SK-N-SH (cell line): Measurements from ENCODE around the gene PLET1. TPM values are rescaled to one million over a fixed set of nuclear protein-coding genes. Genes with fewer than 3 reads are reported as not detected.
A peak's percentile ranks its signal among the peaks of the same experiment; 100 is the strongest.

ENCODE experiments used
- CTCF ChIA-PET: fragments of 300-600, 350-600 bp; formaldehyde crosslinking; extraction: SDS; loops from one replicate; lab custom pipeline; 2021; lab: Yijun Ruan, JAX
- POLR2A ChIA-PET: fragments of 350-600 bp; sonication (Branson Sonifier 250); formaldehyde crosslinking; extraction: SDS; loops from one replicate; lab custom pipeline; 2020; ENCODE audit warnings: antibody characterized with exemption, inconsistent platforms; lab: Yijun Ruan, JAX
- DNase-seq: peaks from one replicate; pipeline ENCODE4 v3.0.0; 2012
- H2AFZ ChIP-seq: fragments of 200-600 bp; sonication (generic); 2 replicates; pipeline ENCODE4 v1.8.1; 2016; ENCODE audit warnings: antibody characterized with exemption, mild to moderate bottlenecking, low read depth
- H3F3A ChIP-seq: fragments of 200-600 bp; sonication (generic); replicated peaks from 2 replicates; pipeline ENCODE3; 2016; ENCODE audit warnings: antibody characterized with exemption, mild to moderate bottlenecking; ENCODE audit not compliant: insufficient read depth
- H3K27ac ChIP-seq, 2 experiments: fragments of 200-500 bp in 1 of 2; fragments of 200-600 bp in 1 of 2; sonication (Bioruptor generic) in 1 of 2; sonication (generic), shearing (Covaris generic) in 1 of 2; 2 replicates each; pipeline versions ENCODE4 v1.5.1 to v1.6.1; 2014 to 2016; ENCODE audit warnings: low read depth in 2 of 2, inconsistent platforms in 1 of 2, low read length in 1 of 2, mild to moderate bottlenecking in 1 of 2, mixed read lengths in 1 of 2
- H3K27me3 ChIP-seq: fragments of 200-600 bp; sonication (generic), shearing (Covaris generic); 2 replicates; pipeline ENCODE4 v1.6.1; 2016; ENCODE audit warnings: mixed run types; ENCODE audit not compliant: insufficient read depth
- H3K36me3 ChIP-seq, 2 experiments: fragments of 200-500 bp in 1 of 2; fragments of 200-600 bp in 1 of 2; sonication (Bioruptor generic) in 1 of 2; sonication (generic) in 1 of 2; replicated peaks in 1 of 2; 2 replicates each; pipeline versions ENCODE3 to v1.5.1; 2014 to 2016; ENCODE audit warnings: low read length in 1 of 2, mild to moderate bottlenecking in 1 of 2; ENCODE audit not compliant: insufficient read depth in 2 of 2, control insufficient read depth in 1 of 2
- H3K4me1 ChIP-seq, 2 experiments: fragments of 200-500 bp in 1 of 2; fragments of 200-600 bp in 1 of 2; sonication (Bioruptor generic) in 1 of 2; sonication (generic), shearing (Covaris generic) in 1 of 2; 2 replicates each; pipeline versions ENCODE4 v1.5.1 to v1.6.1; 2014 to 2016; ENCODE audit warnings: low read depth in 1 of 2, low read length in 1 of 2, mixed run types in 1 of 2; ENCODE audit not compliant: insufficient read depth in 2 of 2, control insufficient read depth in 1 of 2
- H3K4me2 ChIP-seq: fragments of 200-600 bp; sonication (generic), shearing (Covaris generic); 2 replicates; pipeline ENCODE4 v1.6.1; 2017; ENCODE audit warnings: mixed run types
- H3K4me3 ChIP-seq, 2 experiments: fragments of 200-500 bp in 1 of 2; fragments of 200-600 bp in 1 of 2; sonication (Bioruptor generic) in 1 of 2; sonication (generic), shearing (Covaris generic) in 1 of 2; 2 replicates each; pipeline versions ENCODE4 v1.5.1 to v1.8.1; 2014 to 2016; ENCODE audit warnings: low read depth in 2 of 2, inconsistent platforms in 1 of 2, low read length in 1 of 2, mild to moderate bottlenecking in 1 of 2, mixed read lengths in 1 of 2, moderate library complexity in 1 of 2
- H3K79me2 ChIP-seq: fragments of 200-600 bp; sonication (generic); 2 replicates; pipeline ENCODE4 v1.8.1; 2017; ENCODE audit warnings: mild to moderate bottlenecking; ENCODE audit not compliant: insufficient read depth
- H3K9ac ChIP-seq: fragments of 200-600 bp; sonication (generic); 2 replicates; pipeline ENCODE4 v1.6.1; 2017; ENCODE audit warnings: mixed run types
- H3K9me2 ChIP-seq: fragments of 200-600 bp; sonication (generic); 2 replicates; pipeline ENCODE4 v1.6.1; 2017; ENCODE audit warnings: mixed run types
- H3K9me3 ChIP-seq: fragments of 200-600 bp; sonication (generic); 2 replicates; pipeline ENCODE4 v1.6.1; 2017; ENCODE audit warnings: mixed run types, mild to moderate bottlenecking, moderate library complexity
- H4K20me1 ChIP-seq: fragments of 200-600 bp; sonication (generic); 2 replicates; pipeline ENCODE4 v1.6.1; 2017; ENCODE audit warnings: mild to moderate bottlenecking, mixed run types; ENCODE audit not compliant: insufficient read depth
- CHD2 ChIP-seq: fragments of 150-350 bp; IDR thresholded peaks from 2 replicates; pipeline ENCODE4 v1.6.1; 2018; ENCODE audit warnings: low read length; ENCODE audit not compliant: partially characterized antibody
- ELF1 ChIP-seq: IDR thresholded peaks from 2 replicates; pipeline ENCODE4 v1.4.0; 2012
- EP300 ChIP-seq, 2 experiments: IDR thresholded peaks; 2 replicates each; pipeline versions ENCODE4 v1.4.0 to v1.6.1; 2012; ENCODE audit warnings: borderline replicate concordance in 1 of 2, low read depth in 1 of 2, low read length in 1 of 2
- FOSL2 ChIP-seq: IDR thresholded peaks from 2 replicates; pipeline ENCODE4 v1.4.0; 2012; ENCODE audit warnings: low read depth, mild to moderate bottlenecking, moderate library complexity, borderline replicate concordance
- FOXM1 ChIP-seq: IDR thresholded peaks from 2 replicates; pipeline ENCODE4 v1.4.0; 2012; ENCODE audit warnings: low read depth, mild to moderate bottlenecking
- GABPA ChIP-seq: IDR thresholded peaks from 2 replicates; pipeline ENCODE4 v1.4.0; 2012; ENCODE audit warnings: low read depth, mild to moderate bottlenecking
- MXI1 ChIP-seq: IDR thresholded peaks from 2 replicates; pipeline ENCODE4 v1.6.1; 2012; ENCODE audit warnings: mild to moderate bottlenecking, low read depth, low read length, improper control_type of control experiment
- NFIC ChIP-seq: IDR thresholded peaks from 2 replicates; pipeline ENCODE4 v1.4.0; 2012; ENCODE audit warnings: borderline replicate concordance
- NRF1 ChIP-seq: IDR thresholded peaks from 2 replicates; pipeline ENCODE4 v1.6.1; 2012; ENCODE audit warnings: low read depth, mild to moderate bottlenecking, low read length
- RCOR1 ChIP-seq: fragments of 150-350 bp; IDR thresholded peaks from 2 replicates; pipeline ENCODE4 v1.6.1; 2017; ENCODE audit warnings: antibody characterized with exemption, low read length
- SIN3A ChIP-seq: IDR thresholded peaks from 2 replicates; pipeline ENCODE4 v1.6.1; 2012; ENCODE audit warnings: low read depth, mild to moderate bottlenecking, low read length, moderate library complexity, borderline replicate concordance
- SMC3 ChIP-seq: IDR thresholded peaks from 2 replicates; pipeline ENCODE4 v1.6.1; 2012; ENCODE audit warnings: low read depth, low read length, improper control_type of control experiment
- TAF1 ChIP-seq: IDR thresholded peaks from 2 replicates; pipeline ENCODE4 v1.6.1; 2012; ENCODE audit warnings: low read depth, mild to moderate bottlenecking, low read length, moderate library complexity, borderline replicate concordance
- TCF12 ChIP-seq: IDR thresholded peaks from 2 replicates; pipeline ENCODE4 v1.4.0; 2012
- WGBS: methylation state at CpG from one replicate; pipeline ENCODE4 v1.1.6; 2017; ENCODE audit warnings: low lambda C conversion rate; 5-methylcytosine and 5-hydroxymethylcytosine counted together
- polyA plus RNA-seq, 3 experiments: library from polyadenylated mRNA; depleted of rRNA; stranded (reverse); fragments of >200 nt; gene quantifications; 2 replicates each; pipeline ENCODE4 v1.2.3, GENCODE V29; 2012
- TF ChIP-seq, protein P1 (sequence below): IDR thresholded peaks from 2 replicates; pipeline ENCODE4; 2012
- TF ChIP-seq, protein P2 (sequence below): fragments of 150-350 bp; IDR thresholded peaks from 2 replicates; pipeline ENCODE4 v1.6.1; 2017; ENCODE audit warnings: antibody characterized with exemption, low read length, low read depth, borderline replicate concordance
- TF ChIP-seq, protein P3 (sequence below): IDR thresholded peaks from 2 replicates; pipeline ENCODE4 v1.4.0; 2012; ENCODE audit warnings: low read depth, borderline replicate concordance
- TF ChIP-seq, protein P4 (sequence below): fragments of 200-600 bp; sonication (generic); IDR thresholded peaks from 2 replicates; pipeline ENCODE4 v1.6.1; 2017; ENCODE audit warnings: antibody characterized with exemption, mild to moderate bottlenecking, moderate library complexity
- TF ChIP-seq, protein P5 (sequence below): fragments of 150-350 bp; IDR thresholded peaks from 2 replicates; pipeline ENCODE4 v1.6.1; 2016; ENCODE audit warnings: mild to moderate bottlenecking, low read depth, low read length

Gene PLET1
- polyA plus RNA-seq, 1 of the 3 experiments (the other 2 are of a cell fraction), result not detected

DNA sequence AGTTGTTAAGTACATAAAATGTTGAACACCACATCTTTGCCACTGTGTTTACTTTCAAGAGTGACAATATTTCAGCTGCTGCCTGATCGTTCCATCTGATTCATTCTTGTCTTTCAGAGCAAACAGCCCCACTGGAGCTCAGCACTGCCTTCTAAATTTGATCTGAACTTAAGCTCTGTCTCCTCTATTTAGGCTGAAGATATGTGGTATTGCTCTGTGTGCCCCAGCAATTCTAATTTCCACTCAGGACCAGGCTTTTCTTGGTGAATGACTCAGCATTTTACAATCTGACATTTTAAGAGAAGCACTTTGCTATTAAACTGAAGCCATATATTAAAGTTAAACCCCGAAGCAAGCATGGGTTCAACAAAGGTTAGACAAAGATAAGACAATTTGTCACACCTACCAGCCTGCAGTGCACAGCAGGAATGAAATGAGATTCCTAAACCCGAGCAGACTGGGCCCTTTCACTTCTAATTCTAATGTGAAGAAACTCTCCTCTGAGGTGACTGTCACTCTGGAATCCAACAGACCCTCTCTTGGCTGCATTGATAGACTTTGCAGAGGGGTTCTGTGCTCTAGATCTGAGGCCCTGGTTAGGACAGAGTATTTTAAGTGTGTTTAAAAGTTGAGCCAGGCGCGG lies 41.7 kb upstream of the PLET1 start:
- H3K79me2 ChIP-seq, result no peaks in the 10 kb centered on the region
- no peaks in the 10 kb centered on the region for H4K20me1 ChIP-seq
- peak overlapping the region; percentile 55; the same call in 1 of the 2 replicates for H2AFZ ChIP-seq
- WGBS, result 59% methylated on average over 5 of the region's 5 CpGs
- H3K9ac ChIP-seq, result no peak overlapping the region
- peaks cover 7% of the 10 kb centered on the region for H3F3A ChIP-seq
- H3K4me3 ChIP-seq, result no peak overlapping the region
- H3K9me3 ChIP-seq, result no peaks in the 10 kb centered on the region
- peaks cover 0 to 30% of the 10 kb centered on the region in 2 experiments for H3K4me1 ChIP-seq
- H3K36me3 ChIP-seq, result no peaks in the 10 kb centered on the region
- CTCF ChIA-PET, result no interaction called here
- H3K27ac ChIP-seq, result peak overlapping the region; percentile 30 to 58; a peak in 3 of 4 replicates
- H3K4me2 ChIP-seq, result peak overlapping the region; percentile 14; the same call in 1 of the 2 replicates
- no peaks in the 10 kb centered on the region for H3K27me3 ChIP-seq
- no peak for DNase-seq
- no peaks in the 10 kb centered on the region for H3K9me2 ChIP-seq
- POLR2A ChIA-PET, result no interaction called here
- TF ChIP-seq MXI1 (no peak), EP300 (IDR thresholded peaks at IDR 0.05; ENCODE audit: borderline replicate concordance in 1 of 2, low read depth in 1 of 2, low read length in 1 of 2) (peak in 1 of 2 experiments; percentile 27; a peak in 1 of 4 replicates), TCF12 (0 out of 2 replicates have a peak, but pooled peaks have one; percentile 22), FOSL2 (no peak)
- TF ChIP-seq, protein P1, sequence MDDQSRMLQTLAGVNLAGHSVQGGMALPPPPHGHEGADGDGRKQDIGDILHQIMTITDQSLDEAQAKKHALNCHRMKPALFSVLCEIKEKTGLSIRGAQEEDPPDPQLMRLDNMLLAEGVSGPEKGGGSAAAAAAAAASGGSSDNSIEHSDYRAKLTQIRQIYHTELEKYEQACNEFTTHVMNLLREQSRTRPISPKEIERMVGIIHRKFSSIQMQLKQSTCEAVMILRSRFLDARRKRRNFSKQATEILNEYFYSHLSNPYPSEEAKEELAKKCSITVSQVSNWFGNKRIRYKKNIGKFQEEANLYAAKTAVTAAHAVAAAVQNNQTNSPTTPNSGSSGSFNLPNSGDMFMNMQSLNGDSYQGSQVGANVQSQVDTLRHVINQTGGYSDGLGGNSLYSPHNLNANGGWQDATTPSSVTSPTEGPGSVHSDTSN, result peak; percentile 39
- TF ChIP-seq, all 33 proteins: peak for 3

- H3K4me3 ChIP-seq, result no peak overlapping the region
- no peaks in the 10 kb centered on the region for H3K79me2 ChIP-seq
- ChIA-PET POLR2A (interaction anchor here (0.6 kb wide), 1 partner anchor 20 kb away, joined by 4 read pairs; no protein-coding TSS in a partner anchor), CTCF (interaction anchor here (0.6 to 1.5 kb wide), 5 partner anchors 12 to 255 kb away, joined by 3 to 6 read pairs (median 4); no protein-coding TSS in a partner anchor)
- H3F3A ChIP-seq, result peaks cover 7% of the 10 kb centered on the region
- H3K4me1 ChIP-seq, result peaks cover 0 to 30% of the 10 kb centered on the region in 2 experiments
- no peaks in the 10 kb centered on the region for H3K36me3 ChIP-seq
- H2AFZ ChIP-seq, result no peak overlapping the region
- no peak overlapping the region for H3K27ac ChIP-seq
- no peak for DNase-seq
- H3K9me3 ChIP-seq, result no peaks in the 10 kb centered on the region
- H3K27me3 ChIP-seq, result no peaks in the 10 kb centered on the region
- H4K20me1 ChIP-seq, result no peaks in the 10 kb centered on the region
- WGBS, result 94% methylated on average over 15 of the region's 17 CpGs
- H3K9ac ChIP-seq, result no peak overlapping the region
- no peaks in the 10 kb centered on the region for H3K9me2 ChIP-seq
- H3K4me2 ChIP-seq, result no peak overlapping the region
- no peak for TF ChIP-seq NFIC
- TF ChIP-seq, protein P2, sequence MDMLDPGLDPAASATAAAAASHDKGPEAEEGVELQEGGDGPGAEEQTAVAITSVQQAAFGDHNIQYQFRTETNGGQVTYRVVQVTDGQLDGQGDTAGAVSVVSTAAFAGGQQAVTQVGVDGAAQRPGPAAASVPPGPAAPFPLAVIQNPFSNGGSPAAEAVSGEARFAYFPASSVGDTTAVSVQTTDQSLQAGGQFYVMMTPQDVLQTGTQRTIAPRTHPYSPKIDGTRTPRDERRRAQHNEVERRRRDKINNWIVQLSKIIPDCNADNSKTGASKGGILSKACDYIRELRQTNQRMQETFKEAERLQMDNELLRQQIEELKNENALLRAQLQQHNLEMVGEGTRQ, result no peak
- no peak for TF ChIP-seq NRF1
- TF ChIP-seq ELF1, result no peak
- no peak for TF ChIP-seq SIN3A
- TF ChIP-seq FOXM1, result no peak
- TF ChIP-seq, protein P3, sequence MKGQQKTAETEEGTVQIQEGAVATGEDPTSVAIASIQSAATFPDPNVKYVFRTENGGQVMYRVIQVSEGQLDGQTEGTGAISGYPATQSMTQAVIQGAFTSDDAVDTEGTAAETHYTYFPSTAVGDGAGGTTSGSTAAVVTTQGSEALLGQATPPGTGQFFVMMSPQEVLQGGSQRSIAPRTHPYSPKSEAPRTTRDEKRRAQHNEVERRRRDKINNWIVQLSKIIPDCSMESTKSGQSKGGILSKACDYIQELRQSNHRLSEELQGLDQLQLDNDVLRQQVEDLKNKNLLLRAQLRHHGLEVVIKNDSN, result no peak
- TF ChIP-seq GABPA, result no peak
- TF ChIP-seq, protein P4, sequence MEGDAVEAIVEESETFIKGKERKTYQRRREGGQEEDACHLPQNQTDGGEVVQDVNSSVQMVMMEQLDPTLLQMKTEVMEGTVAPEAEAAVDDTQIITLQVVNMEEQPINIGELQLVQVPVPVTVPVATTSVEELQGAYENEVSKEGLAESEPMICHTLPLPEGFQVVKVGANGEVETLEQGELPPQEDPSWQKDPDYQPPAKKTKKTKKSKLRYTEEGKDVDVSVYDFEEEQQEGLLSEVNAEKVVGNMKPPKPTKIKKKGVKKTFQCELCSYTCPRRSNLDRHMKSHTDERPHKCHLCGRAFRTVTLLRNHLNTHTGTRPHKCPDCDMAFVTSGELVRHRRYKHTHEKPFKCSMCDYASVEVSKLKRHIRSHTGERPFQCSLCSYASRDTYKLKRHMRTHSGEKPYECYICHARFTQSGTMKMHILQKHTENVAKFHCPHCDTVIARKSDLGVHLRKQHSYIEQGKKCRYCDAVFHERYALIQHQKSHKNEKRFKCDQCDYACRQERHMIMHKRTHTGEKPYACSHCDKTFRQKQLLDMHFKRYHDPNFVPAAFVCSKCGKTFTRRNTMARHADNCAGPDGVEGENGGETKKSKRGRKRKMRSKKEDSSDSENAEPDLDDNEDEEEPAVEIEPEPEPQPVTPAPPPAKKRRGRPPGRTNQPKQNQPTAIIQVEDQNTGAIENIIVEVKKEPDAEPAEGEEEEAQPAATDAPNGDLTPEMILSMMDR, result no peak
- no peak for TF ChIP-seq CHD2
- no peak for TF ChIP-seq MXI1
- no peak for TF ChIP-seq TAF1
- TF ChIP-seq SMC3, result no peak
- TF ChIP-seq, protein P5, sequence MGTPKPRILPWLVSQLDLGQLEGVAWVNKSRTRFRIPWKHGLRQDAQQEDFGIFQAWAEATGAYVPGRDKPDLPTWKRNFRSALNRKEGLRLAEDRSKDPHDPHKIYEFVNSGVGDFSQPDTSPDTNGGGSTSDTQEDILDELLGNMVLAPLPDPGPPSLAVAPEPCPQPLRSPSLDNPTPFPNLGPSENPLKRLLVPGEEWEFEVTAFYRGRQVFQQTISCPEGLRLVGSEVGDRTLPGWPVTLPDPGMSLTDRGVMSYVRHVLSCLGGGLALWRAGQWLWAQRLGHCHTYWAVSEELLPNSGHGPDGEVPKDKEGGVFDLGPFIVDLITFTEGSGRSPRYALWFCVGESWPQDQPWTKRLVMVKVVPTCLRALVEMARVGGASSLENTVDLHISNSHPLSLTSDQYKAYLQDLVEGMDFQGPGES, result no peak
- TF ChIP-seq TCF12, result no peak
- TF ChIP-seq EP300 (IDR thresholded peaks at IDR 0.05; ENCODE audit: borderline replicate concordance in 1 of 2, low read depth in 1 of 2, low read length in 1 of 2), result no peak
- TF ChIP-seq RCOR1, result no peak
These were observed 39.6 kb upstream of the PLET1 start for GRCh38 chr11:112300094-112300786.
